HCT116 (cell line): ENCODE data around the gene SNTG2. TPM values are rescaled to one million over a fixed set of nuclear protein-coding genes. Genes with fewer than 3 reads are reported as not detected.

ENCODE experiments used
- ATAC-seq: fragments of 200-7000 bp; cut with Tn5 transposase; 2 replicates; pipeline ENCODE4 v1.9.1; 2020; ENCODE audit warnings: mild to moderate bottlenecking, moderate library complexity
- BruUV-seq: library from RNA; stranded (reverse); fragments of 400-500 nt; replicated peaks from 2 replicates; lab custom pipeline; 2021; lab: Mats Ljungman, UMichigan
- CTCF ChIA-PET: fragments of 300-600 bp; sonication (Branson Sonifier 250); formaldehyde crosslinking; loops from one replicate; lab custom pipeline; 2021; ENCODE audit warnings: antibody characterized with exemption; lab: Charles Lee
- POLR2A ChIA-PET: fragments of 300-600, 350-600 bp; sonication (Branson Sonifier 250); formaldehyde crosslinking; loops from one replicate; lab custom pipeline; 2021; ENCODE audit warnings: antibody characterized with exemption; lab: Charles Lee
- RAD21 ChIA-PET, 2 experiments: fragments of 300-600 bp; sonication (Branson Sonifier 250); formaldehyde crosslinking; loops; one replicate each; lab custom pipeline; 2023; ENCODE audit warnings: low total read pairs in 2 of 2; ENCODE audit not compliant: uncharacterized antibody in 2 of 2, unreplicated experiment in 2 of 2, low non-redundant PET in 1 of 2; lab: Charles Lee
- DNase-seq: peaks from one replicate; pipeline ENCODE4 v3.0.0-alpha.2; 2010; ENCODE audit warnings: low read depth, low spot score
- H2AFZ ChIP-seq: fragments of 200-600 bp; shearing (Covaris generic), sonication (generic); 2 replicates; pipeline ENCODE4 v1.6.1; 2017; ENCODE audit warnings: low read depth, mixed run types, mixed read lengths, antibody characterized with exemption, low read length; ENCODE audit not compliant: poor library complexity, severe bottlenecking
- H3K27ac ChIP-seq: 2 replicates; pipeline ENCODE4 v1.5.1; 2012; ENCODE audit warnings: low read depth, low read length
- H3K27me3 ChIP-seq: fragments of 200-600 bp; sonication (generic); 2 replicates; pipeline ENCODE4 v1.6.1; 2016; ENCODE audit warnings: mixed run types, low read length, mixed read lengths; ENCODE audit not compliant: insufficient read depth
- H3K36me3 ChIP-seq, 2 experiments: fragments of 200-500 bp in 1 of 2; fragments of 200-600 bp in 1 of 2; sonication (Bioruptor generic) in 1 of 2; sonication (generic) in 1 of 2; 2 replicates each; pipeline versions ENCODE4 v1.5.1 to v1.6.1; 2014 to 2016; ENCODE audit warnings: low read length in 2 of 2, inconsistent platforms in 1 of 2, mixed read lengths in 1 of 2, mixed run types in 1 of 2; ENCODE audit not compliant: insufficient read depth in 2 of 2, control insufficient read depth in 1 of 2
- H3K4me1 ChIP-seq, 2 experiments: fragments of 200-600 bp in 1 of 2; sonication (generic) in 1 of 2; 2 replicates each; pipeline versions ENCODE4 v1.5.1 to v1.6.1; 2012 to 2017; ENCODE audit warnings: low read length in 2 of 2, inconsistent platforms in 1 of 2, mild to moderate bottlenecking in 1 of 2, mixed read lengths in 1 of 2, mixed run types in 1 of 2, moderate library complexity in 1 of 2; ENCODE audit not compliant: insufficient read depth in 2 of 2, control insufficient read depth in 1 of 2
- H3K4me2 ChIP-seq: fragments of 200-600 bp; sonication (generic); 2 replicates; pipeline ENCODE4 v1.6.1; 2017; ENCODE audit warnings: mixed run types, low read length, mixed read lengths
- H3K4me3 ChIP-seq, 2 experiments: fragments of 200-600 bp in 1 of 2; sonication (generic) in 1 of 2; replicated peaks in 1 of 2; 2 replicates each; pipeline ENCODE4 v1.5.1; 2011 to 2016; ENCODE audit warnings: low read length in 2 of 2, control low read depth in 1 of 2, low read depth in 1 of 2, mild to moderate bottlenecking in 1 of 2, mixed read lengths in 1 of 2, mixed run types in 1 of 2
- H3K79me2 ChIP-seq: fragments of 200-600 bp; sonication (generic); 2 replicates; pipeline ENCODE4 v1.6.1; 2017; ENCODE audit warnings: mild to moderate bottlenecking, mixed run types, low read length, moderate library complexity, mixed read lengths; ENCODE audit not compliant: insufficient read depth
- H3K9ac ChIP-seq: fragments of 200-600 bp; sonication (generic); 2 replicates; pipeline ENCODE4 v1.6.1; 2016; ENCODE audit warnings: low read length, mixed read lengths
- H3K9me2 ChIP-seq: fragments of 200-600 bp; sonication (generic), shearing (Covaris generic); 2 replicates; pipeline ENCODE4 v1.6.1; 2017; ENCODE audit warnings: mixed run types, mild to moderate bottlenecking, moderate library complexity; ENCODE audit not compliant: insufficient read depth
- H3K9me3 ChIP-seq, 2 experiments: fragments of 200-500 bp in 1 of 2; fragments of 200-600 bp in 1 of 2; sonication (Bioruptor generic) in 1 of 2; sonication (generic) in 1 of 2; 2 replicates each; pipeline ENCODE4 v1.6.1; 2014 to 2017; ENCODE audit warnings: low read length in 2 of 2, mixed read lengths in 2 of 2, inconsistent platforms in 1 of 2, low read depth in 1 of 2, mild to moderate bottlenecking in 1 of 2, mixed run types in 1 of 2, moderate library complexity in 1 of 2; ENCODE audit not compliant: control insufficient read depth in 1 of 2, insufficient read depth in 1 of 2
- H4K20me1 ChIP-seq: fragments of 200-600 bp; sonication (generic), shearing (Covaris generic); 2 replicates; pipeline ENCODE4 v1.6.1; 2017; ENCODE audit warnings: mixed run types, mild to moderate bottlenecking, moderate library complexity; ENCODE audit not compliant: insufficient read depth
- CBX3 ChIP-seq: IDR thresholded peaks from 2 replicates; pipeline ENCODE4 v1.6.1; 2012; ENCODE audit warnings: low read depth
- CEBPB ChIP-seq: IDR thresholded peaks from 2 replicates; pipeline ENCODE4 v1.6.1; 2012; ENCODE audit warnings: low read depth
- ELF1 ChIP-seq: IDR thresholded peaks from 2 replicates; pipeline ENCODE4 v1.6.1; 2012; ENCODE audit warnings: low read depth, borderline replicate concordance
- EZH2 ChIP-seq: fragments of 200-600 bp; sonication (generic); IDR thresholded peaks from 2 replicates; pipeline ENCODE4 v1.6.1; 2017; ENCODE audit warnings: antibody characterized with exemption, mixed run types
- EZH2phosphoT487 ChIP-seq: fragments of 200-600 bp; IDR thresholded peaks from 2 replicates; pipeline ENCODE4 v1.6.1; 2018; ENCODE audit warnings: antibody characterized with exemption, borderline replicate concordance
- FOSL1 ChIP-seq: IDR thresholded peaks from 2 replicates; pipeline ENCODE4 v1.6.1; 2012; ENCODE audit warnings: low read depth
- POLR2A ChIP-seq: IDR thresholded peaks from 2 replicates; pipeline ENCODE4 v1.7.0; 2011; ENCODE audit warnings: borderline replicate concordance; ENCODE audit not compliant: insufficient read depth, insufficient read length; ENCODE audit errors: extremely low read depth
- RAD21 ChIP-seq: IDR thresholded peaks from 2 replicates; pipeline ENCODE4 v1.6.1; 2012; ENCODE audit warnings: low read depth, mild to moderate bottlenecking
- SP1 ChIP-seq: IDR thresholded peaks from 2 replicates; pipeline ENCODE4 v1.6.1; 2012; ENCODE audit warnings: low read depth
- SRF ChIP-seq: IDR thresholded peaks from 2 replicates; pipeline ENCODE4 v1.6.1; 2012; ENCODE audit warnings: low read depth
- TCF7L2 ChIP-seq: IDR thresholded peaks from 2 replicates; pipeline ENCODE4 v1.7.0; 2011; ENCODE audit warnings: borderline replicate concordance, inconsistent platforms; ENCODE audit not compliant: insufficient read depth, insufficient read length; ENCODE audit errors: extremely low read depth
- YY1 ChIP-seq: IDR thresholded peaks from 2 replicates; pipeline ENCODE4 v1.6.1; 2011; ENCODE audit warnings: low read length, low read depth, moderate library complexity, mild to moderate bottlenecking; ENCODE audit not compliant: insufficient replicate concordance; ENCODE audit errors: extremely low read depth
- intact Hi-C: fragments of 100-400 bp; cut with micrococcal nuclease; formaldehyde crosslinking; loops from 2 replicates; pipeline ENCODE4 v1.10.0; 2022
- total RNA-seq: library from RNA; stranded (reverse); gene quantifications from one replicate; pipeline ENCODE4 v1.2.1, GENCODE V29; 2021; ENCODE audit not compliant: unreplicated experiment
- TF ChIP-seq, protein P1 (sequence below): IDR thresholded peaks from 2 replicates; pipeline ENCODE4 v1.6.1; 2011; ENCODE audit warnings: mild to moderate bottlenecking, low read length, moderate library complexity; ENCODE audit not compliant: insufficient replicate concordance; ENCODE audit errors: extremely low read depth
- TF ChIP-seq, protein P2 (sequence below): IDR thresholded peaks from 2 replicates; pipeline ENCODE4 v1.6.1; 2012; ENCODE audit warnings: low read depth
- TF ChIP-seq, protein P3 (sequence below): IDR thresholded peaks from 2 replicates; pipeline ENCODE4 v1.6.1; 2012

The SNTG2 gene
- total RNA-seq, 1 experiment from 2014 or later = not detected

DNA sequence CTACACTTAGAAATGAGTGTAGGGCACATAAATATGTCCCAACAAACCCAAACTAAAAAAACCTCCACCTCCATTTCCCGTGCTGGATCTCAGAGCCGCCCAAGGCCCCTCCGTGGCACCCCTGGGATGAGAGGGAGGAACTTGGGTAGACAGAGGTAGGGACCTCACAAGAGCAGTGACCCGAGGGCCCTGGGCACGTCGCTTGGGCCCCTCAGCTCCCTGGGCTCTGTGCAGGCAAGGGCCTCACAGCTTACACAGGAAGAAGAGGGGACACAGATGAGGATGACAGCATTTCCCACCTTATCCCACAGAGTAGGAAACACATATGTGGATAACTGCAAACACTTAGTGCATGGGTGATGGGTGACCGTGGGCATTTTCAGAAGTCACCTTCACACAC, 368.7 kb downstream of the SNTG2 start (continued):
- TF ChIP-seq, protein P1, sequence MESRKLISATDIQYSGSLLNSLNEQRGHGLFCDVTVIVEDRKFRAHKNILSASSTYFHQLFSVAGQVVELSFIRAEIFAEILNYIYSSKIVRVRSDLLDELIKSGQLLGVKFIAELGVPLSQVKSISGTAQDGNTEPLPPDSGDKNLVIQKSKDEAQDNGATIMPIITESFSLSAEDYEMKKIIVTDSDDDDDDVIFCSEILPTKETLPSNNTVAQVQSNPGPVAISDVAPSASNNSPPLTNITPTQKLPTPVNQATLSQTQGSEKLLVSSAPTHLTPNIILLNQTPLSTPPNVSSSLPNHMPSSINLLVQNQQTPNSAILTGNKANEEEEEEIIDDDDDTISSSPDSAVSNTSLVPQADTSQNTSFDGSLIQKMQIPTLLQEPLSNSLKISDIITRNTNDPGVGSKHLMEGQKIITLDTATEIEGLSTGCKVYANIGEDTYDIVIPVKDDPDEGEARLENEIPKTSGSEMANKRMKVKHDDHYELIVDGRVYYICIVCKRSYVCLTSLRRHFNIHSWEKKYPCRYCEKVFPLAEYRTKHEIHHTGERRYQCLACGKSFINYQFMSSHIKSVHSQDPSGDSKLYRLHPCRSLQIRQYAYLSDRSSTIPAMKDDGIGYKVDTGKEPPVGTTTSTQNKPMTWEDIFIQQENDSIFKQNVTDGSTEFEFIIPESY = no peak
- TF ChIP-seq YY1 (no peak), CEBPB (no peak), EZH2phosphoT487 (no peak), FOSL1 (no peak)
- TF ChIP-seq, protein P2, sequence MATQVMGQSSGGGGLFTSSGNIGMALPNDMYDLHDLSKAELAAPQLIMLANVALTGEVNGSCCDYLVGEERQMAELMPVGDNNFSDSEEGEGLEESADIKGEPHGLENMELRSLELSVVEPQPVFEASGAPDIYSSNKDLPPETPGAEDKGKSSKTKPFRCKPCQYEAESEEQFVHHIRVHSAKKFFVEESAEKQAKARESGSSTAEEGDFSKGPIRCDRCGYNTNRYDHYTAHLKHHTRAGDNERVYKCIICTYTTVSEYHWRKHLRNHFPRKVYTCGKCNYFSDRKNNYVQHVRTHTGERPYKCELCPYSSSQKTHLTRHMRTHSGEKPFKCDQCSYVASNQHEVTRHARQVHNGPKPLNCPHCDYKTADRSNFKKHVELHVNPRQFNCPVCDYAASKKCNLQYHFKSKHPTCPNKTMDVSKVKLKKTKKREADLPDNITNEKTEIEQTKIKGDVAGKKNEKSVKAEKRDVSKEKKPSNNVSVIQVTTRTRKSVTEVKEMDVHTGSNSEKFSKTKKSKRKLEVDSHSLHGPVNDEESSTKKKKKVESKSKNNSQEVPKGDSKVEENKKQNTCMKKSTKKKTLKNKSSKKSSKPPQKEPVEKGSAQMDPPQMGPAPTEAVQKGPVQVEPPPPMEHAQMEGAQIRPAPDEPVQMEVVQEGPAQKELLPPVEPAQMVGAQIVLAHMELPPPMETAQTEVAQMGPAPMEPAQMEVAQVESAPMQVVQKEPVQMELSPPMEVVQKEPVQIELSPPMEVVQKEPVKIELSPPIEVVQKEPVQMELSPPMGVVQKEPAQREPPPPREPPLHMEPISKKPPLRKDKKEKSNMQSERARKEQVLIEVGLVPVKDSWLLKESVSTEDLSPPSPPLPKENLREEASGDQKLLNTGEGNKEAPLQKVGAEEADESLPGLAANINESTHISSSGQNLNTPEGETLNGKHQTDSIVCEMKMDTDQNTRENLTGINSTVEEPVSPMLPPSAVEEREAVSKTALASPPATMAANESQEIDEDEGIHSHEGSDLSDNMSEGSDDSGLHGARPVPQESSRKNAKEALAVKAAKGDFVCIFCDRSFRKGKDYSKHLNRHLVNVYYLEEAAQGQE = no peak
- TF ChIP-seq, protein P3, sequence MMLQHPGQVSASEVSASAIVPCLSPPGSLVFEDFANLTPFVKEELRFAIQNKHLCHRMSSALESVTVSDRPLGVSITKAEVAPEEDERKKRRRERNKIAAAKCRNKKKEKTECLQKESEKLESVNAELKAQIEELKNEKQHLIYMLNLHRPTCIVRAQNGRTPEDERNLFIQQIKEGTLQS = no peak

DNA sequence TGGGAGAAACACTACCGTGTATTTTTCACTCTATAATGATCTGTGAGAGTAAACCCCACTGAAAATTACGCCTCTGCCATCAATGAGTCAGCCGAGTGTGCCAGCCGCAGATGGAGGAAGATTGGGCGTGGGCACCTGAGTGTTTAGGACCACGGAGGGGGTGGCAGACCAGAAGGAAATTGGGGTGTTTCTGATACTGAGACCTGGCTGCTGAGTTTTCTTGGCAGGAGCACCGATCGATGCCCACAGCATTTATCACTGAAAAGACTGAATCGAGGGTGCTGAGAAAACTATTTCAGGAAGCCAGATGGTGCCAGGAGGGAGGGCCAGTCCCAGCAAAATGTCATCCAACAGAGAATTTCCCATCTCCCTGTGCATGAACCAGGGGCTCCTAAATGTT, 370.7 kb downstream of the SNTG2 start:
- no peaks in the 10 kb centered on the region for H4K20me1 ChIP-seq
- H3K4me3 ChIP-seq = no peak overlapping the region
- no peak overlapping the region for H3K9ac ChIP-seq
- H3K4me2 ChIP-seq = no peak overlapping the region
- ATAC-seq = no peak
- H2AFZ ChIP-seq = no peak overlapping the region
- H3K9me3 ChIP-seq = no peaks in the 10 kb centered on the region
- ChIA-PET CTCF (no interaction called here), RAD21 (no interaction called here), POLR2A (no interaction called here)
- no peak for DNase-seq
- H3K27ac ChIP-seq = no peak overlapping the region
- H3K79me2 ChIP-seq = no peaks in the 10 kb centered on the region
- no peaks in the 10 kb centered on the region for H3K36me3 ChIP-seq
- intact Hi-C loops = no loop called here
- H3K27me3 ChIP-seq = no peaks in the 10 kb centered on the region
- no peaks in the 10 kb centered on the region for H3K4me1 ChIP-seq
- BruUV-seq = no TSS peak
- H3K9me2 ChIP-seq = no peaks in the 10 kb centered on the region
- no peak for TF ChIP-seq TCF7L2
- TF ChIP-seq RAD21 = no peak
- TF ChIP-seq SRF = no peak
- TF ChIP-seq POLR2A = no peak
- no peak for TF ChIP-seq EZH2phosphoT487
- no peak for TF ChIP-seq EZH2
- no peak for TF ChIP-seq FOSL1
- no peak for TF ChIP-seq CBX3
- no peak for TF ChIP-seq CEBPB
- TF ChIP-seq, protein P2 = no peak
- no peak for TF ChIP-seq SP1
- TF ChIP-seq ELF1 = no peak
